Measurements from ENCODE around the gene CYP19A1.

Gene CYP19A1

DNA sequence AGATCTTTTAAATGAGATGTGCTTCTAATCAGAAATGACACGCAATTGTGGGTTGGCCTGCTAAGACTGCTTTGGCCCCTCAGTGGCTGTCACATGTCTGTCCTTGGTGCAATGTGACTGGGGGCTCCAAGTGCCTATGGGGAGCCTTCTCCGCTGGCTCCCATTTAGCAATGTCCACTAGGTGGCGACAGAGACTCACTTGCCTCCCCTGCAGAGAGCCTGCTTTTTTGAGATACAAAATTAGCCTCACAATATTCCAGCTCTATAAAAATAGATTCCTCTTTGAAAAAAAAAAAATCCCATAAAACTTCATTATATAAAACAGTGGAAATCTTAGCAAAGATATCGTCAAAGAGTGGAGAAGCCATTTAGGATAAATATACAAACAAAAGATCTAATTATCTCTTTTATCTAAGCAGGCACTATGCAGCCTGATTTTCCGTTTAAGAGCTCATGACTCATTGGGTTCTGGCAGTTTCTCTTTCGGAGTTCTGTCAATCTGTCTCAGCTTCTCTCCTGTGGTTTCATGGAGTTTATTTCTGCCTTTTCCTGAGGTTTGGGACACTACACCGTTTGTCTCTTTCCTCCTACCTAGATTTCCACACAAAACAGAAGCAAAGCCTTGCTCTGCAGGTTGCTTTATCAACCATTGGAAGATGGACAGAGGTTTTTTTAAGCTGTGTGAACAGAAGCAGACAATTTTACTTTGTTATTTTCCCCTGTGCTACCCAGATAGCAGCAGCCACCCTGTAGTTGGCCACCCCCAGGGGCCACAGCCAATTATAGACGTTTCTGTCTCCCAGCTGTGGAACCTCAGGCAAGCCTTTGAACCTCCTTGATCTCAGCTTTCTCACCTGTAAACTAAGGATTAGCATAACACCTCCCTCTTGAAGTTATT is 175.3 kb downstream of the CYP19A1 start:
- no peaks in the 10 kb centered on the region for H3K36me3 Mint-ChIP-seq (ENCODE audit: low read depth)
- no peak overlapping the region for H3K27ac Mint-ChIP-seq
- TF ChIP-seq, protein P1, sequence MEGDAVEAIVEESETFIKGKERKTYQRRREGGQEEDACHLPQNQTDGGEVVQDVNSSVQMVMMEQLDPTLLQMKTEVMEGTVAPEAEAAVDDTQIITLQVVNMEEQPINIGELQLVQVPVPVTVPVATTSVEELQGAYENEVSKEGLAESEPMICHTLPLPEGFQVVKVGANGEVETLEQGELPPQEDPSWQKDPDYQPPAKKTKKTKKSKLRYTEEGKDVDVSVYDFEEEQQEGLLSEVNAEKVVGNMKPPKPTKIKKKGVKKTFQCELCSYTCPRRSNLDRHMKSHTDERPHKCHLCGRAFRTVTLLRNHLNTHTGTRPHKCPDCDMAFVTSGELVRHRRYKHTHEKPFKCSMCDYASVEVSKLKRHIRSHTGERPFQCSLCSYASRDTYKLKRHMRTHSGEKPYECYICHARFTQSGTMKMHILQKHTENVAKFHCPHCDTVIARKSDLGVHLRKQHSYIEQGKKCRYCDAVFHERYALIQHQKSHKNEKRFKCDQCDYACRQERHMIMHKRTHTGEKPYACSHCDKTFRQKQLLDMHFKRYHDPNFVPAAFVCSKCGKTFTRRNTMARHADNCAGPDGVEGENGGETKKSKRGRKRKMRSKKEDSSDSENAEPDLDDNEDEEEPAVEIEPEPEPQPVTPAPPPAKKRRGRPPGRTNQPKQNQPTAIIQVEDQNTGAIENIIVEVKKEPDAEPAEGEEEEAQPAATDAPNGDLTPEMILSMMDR (IDR thresholded peaks at IDR 0.05), result peak; percentile 99
- H3K4me1 Mint-ChIP-seq, result peaks cover 10% of the 10 kb centered on the region
- DNase-seq, result peak; percentile 78
- peaks cover 4% of the 10 kb centered on the region for H3K9me3 Mint-ChIP-seq
- H3K27me3 Mint-ChIP-seq (ENCODE audit: low read depth, poor library complexity), result peaks cover 6% of the 10 kb centered on the region
- H3K4me3 Mint-ChIP-seq, result no peak overlapping the region

DNA sequence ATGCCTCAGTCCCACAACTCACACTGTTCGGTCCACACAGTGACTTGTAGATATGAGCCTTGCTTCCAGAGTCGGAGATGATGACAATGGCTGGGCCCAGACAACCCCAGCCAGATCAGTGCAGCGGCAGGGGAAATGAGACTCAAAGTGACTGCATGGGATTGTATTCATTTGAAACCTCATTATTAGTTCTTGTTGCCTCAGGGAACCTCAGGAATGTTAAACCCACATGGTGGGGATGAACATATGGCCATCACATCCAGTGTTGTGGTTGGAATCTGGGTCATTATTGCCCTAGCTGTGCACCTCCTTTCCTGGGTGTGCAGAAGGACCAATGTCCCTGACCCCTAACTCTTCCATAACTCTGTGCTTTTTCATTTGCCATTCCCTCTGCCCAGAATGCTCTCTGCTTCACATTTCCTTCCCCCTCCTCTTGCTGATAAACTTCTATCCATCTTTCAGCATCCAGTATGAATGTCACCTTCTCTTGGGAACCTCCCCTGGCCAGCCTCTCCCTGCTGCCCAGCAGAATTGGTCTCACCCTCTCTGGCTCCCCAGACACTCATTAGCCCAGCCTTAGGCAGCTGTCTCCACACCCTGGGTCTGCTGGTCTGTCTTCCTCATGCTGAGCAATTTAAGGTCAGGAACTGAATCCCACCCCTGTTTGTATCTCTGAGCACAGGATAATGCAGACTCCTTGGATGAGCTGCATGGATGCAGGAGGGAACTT is 176.7 kb downstream of the CYP19A1 start:
- TF ChIP-seq, protein P1 (IDR thresholded peaks at IDR 0.05), result no peak
- H3K27ac Mint-ChIP-seq, result no peak overlapping the region
- H3K36me3 Mint-ChIP-seq (ENCODE audit: low read depth), result no peaks in the 10 kb centered on the region
- H3K9me3 Mint-ChIP-seq, result no peaks in the 10 kb centered on the region
- H3K4me1 Mint-ChIP-seq, result peaks cover 10% of the 10 kb centered on the region
- H3K4me3 Mint-ChIP-seq, result no peak overlapping the region
- DNase-seq, result no peak
- H3K27me3 Mint-ChIP-seq (ENCODE audit: low read depth, poor library complexity), result peaks cover 6% of the 10 kb centered on the region

DNA sequence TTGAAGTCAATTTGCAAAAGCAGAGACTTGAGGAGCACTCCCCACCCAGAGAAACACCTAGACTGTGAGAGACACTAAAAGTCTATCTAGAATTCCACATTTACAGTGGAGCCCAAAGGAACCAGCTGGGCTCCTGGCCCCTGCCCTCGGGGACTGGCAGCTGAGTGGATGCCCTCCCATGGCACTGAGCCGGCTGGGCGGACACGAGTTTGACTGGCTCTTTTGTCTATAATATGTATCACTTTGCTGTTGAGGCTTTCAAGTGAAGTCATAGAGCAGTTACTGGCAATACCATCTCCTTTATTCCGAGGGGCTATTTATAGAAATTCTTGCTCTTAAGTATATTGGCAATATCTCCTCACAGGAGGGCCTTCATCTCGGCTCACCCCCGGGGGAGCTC is 177.9 kb downstream of the CYP19A1 start:
- Mint-ChIP-seq H3K4me3 (no peak overlapping the region), H3K27me3 (ENCODE audit: low read depth, poor library complexity) (peaks cover 6% of the 10 kb centered on the region), H3K36me3 (ENCODE audit: low read depth) (no peaks in the 10 kb centered on the region), H3K27ac (no peak overlapping the region), H3K9me3 (no peaks in the 10 kb centered on the region), H3K4me1 (peaks cover 19% of the 10 kb centered on the region)
- TF ChIP-seq, protein P1 (IDR thresholded peaks at IDR 0.05), result no peak
- DNase-seq, result no peak
